Activated CD8-positive, alpha-beta memory T cell treated with anti-CD3 and anti-CD28 coated beads, Interleukin-2, amount 50 U/mL, for 1 hour (primary cell): Measurements from ENCODE around the gene SGTA.

Source experiments
- DNase-seq: peaks from one replicate; pipeline ENCODE4 v3.0.0-alpha.2; 2020; ENCODE audit errors: extremely low read depth

The SGTA gene

DNA sequence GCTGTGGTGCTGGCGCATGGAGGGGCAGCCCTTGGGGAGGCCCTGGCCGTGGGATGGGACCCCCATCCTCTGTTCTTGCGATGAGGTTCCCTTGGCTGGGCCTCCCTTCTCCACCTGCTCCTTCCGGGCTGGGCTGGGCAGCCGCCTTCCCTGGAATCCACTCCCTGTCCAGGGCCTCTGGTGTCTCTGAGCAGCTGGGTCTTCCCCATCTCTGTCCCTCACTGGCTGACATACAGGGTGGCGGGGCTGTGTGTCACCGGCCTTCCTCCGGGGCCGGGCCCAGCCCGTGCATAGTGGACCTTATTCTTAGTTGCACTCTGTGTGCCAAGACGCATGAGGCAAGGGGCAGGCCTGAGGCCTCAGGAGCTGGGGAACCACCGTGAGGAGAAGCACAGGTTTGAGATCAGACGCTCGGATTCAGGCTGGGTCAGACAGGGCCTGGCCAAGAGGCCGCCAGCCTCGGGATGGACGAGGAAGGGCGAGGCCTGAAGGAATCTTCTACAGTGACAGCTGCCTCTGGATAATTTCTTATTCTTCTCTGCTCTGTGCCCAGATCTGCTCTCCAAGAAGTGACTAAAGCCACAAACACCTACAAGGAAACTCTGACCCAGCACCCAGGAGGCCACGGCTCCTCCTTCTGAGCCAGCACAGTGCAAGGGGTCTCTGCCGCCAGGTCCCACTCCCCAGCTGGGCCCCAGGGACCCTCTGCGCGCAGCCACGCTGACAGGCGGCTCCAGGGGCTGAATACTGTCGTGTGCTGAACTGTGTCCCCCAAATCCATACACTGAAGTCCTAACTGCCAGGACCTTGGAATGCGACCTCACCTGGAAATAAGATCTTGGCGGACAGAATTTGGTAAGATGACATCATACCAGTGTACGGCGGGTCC, 11.0 kb downstream of the SGTA start:
- DNase-seq: no peak

DNA sequence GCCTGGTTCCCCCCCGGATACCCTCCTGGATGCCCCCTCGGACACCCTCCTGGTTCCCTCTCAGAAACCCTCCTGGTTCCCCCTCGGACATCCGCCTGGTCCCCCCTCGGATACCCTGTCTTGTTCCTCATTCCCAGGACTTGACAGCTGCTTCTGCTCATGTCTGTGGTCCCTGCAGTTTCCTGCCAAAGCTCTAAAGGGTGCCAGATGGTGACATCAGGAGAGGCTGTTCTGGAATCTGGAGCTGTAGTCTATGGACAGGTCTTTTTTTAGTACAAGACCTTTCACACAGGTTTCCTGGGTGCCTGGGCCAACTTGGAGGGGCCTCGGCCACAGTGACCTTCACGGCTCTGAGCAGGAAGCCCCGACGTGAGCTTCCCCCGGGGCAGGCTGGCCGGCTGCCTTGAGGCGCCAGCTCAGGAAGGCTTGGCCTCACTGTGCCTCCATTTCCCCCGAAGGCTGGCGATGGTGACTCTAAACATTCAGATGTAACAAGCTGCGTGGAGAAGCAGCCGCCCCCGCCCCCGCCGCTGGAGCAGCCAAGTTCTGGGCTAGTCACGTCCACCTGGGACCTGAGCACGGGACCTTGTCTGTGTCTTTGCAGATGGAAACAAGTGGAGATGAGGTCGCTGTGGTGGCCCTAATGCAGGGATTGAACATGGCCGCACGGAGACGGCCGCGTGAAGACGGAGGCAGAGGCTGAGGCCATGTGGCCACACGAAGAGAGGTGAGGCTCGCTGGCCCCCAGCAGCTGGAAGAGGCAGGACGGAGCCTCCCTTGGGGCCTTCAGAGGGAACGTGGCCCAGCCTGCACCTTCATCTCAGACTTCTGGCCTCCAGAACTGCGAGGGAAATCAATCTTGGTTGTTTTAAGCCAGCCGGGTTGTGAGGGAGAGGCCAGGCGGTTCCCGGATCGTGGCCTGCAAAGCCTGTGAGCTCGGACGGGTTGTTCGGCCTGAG, 12.7 kb downstream of the SGTA start:
- DNase-seq: no peak

DNA sequence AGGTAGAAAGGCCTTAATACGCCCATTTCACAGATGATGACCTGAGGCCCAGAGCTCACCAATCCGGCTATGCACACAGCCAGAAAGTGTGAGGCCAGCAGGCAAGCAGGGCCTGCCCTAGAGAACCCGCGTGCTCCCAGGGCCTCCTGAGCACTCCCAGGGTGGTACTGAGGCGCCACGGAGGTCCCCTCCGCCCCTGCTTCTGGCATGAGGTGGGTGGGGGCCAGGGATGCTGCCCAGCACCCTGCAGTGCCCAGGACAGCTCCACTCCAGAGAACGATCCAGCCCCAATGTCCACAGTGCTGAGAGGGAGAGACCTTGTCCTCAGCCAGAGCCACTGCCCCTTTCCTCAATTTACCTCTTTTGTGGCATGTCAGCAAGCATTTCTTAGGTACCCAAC, 13.9 kb downstream of the SGTA start:
- no peak for DNase-seq

DNA sequence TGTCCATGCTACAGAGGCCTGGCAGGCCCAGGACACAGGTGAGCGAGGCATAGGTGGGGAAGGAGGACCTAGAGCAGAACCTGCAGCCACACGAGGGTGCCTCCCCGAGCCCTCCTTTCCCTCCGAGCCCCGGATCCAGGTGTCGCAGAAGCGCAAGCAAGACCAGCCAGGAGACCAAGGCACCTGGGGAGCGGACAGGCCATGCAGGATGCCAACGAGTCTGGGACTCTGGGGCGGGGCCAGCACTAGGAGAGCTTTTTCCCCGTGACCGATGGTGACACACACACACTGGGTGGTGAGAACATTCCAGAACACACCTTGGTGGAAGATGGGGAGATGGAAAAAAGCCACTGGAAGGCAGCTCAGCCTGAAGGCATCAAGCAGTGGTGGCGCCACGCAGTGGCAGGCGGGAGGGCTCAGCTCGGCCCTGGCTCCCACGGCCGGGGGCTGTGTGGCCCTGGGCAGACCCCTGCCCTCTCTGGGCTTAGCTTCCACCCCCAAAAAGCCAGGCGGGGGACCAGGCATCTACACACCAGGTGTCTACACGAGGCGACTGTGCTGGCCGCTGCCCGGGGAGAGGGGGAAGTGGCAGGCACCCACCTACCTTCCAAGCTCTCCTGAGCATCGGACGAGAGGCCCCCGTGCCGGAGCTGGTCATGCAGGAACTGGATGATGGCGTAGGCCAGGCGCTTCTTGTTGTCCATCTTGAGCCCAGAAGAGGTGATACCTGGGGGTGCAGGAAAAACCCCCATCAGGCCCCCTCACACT, 14.5 kb downstream of the SGTA start:
- DNase-seq: no peak

DNA sequence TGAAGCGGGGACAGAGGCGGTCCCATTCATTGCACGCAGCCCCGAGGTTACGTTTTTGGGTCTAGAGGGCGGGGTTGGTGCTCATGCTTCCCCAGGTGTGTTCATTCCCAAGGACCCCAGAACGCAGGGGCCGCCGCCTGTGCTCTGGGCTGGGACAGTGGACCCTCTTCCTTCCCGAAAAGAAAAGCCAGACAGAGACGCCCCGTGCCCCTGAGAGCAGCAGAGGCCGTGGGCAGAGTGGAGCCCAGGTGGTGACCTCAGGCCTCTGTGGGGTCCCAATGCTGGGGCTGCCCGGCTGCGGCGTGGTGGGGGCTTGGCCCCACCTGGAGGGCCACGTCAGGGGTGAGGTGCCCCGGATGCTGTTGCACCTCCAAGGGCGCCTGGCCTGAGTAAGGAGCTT, 15.4 kb downstream of the SGTA start:
- DNase-seq: no peak

DNA sequence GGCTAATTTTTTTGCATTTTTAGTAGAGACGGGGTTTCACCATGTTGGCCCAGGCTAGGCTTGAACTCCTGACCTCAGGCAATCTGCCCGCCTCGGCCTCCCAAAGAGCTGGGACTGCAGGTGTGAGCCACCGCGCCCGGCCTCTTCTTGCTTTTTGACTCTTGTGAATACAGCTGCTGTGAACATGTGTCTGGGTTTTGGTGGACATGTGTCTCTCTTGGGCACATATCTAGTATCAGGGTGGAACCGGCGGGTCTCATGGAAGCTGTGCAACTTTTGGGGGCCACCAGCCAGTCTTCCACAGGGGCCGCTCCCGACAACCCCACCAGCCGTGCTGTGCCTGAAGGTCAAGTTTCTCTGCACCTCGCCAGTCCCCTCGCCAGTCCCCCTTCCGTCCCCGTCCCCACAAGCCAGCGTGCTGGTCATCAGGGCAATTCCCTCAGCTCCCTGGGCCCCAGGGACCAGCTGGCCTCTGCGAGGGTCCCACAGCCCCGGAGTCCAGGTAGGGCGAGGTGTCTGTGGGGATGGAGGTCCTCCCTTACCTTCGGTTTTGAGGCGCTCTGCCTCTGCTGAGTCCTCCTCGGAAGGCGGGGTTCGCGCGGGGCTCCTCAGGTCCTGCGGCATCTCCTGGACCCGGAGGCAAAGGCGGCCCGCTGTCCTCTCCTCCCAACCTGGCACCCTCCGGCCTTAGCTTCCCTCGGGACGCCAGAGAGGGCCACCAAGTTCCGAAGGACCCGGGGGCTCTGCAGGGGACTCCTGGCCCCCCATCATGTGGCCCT, 16.3 kb downstream of the SGTA start:
- no peak for DNase-seq

DNA sequence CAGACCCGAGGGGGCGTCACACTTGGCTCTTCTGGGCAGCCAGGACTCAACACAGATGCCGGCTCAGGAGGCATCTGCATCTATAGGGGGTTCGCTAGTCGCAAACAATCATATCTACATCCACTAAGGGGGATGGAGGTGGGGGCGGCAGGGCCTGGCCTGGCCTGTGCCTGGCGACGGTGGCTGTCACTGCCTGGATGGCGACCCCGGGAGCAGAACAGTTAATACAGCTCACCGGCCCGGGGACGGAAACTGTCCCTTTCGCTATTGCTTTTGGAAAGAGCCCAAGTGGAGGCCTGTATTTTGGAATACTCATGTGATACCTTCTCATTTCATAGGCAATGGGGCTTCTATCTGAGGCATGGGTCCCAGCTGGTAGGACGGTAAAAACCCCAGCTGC, 17.7 kb downstream of the SGTA start:
- no peak for DNase-seq

DNA sequence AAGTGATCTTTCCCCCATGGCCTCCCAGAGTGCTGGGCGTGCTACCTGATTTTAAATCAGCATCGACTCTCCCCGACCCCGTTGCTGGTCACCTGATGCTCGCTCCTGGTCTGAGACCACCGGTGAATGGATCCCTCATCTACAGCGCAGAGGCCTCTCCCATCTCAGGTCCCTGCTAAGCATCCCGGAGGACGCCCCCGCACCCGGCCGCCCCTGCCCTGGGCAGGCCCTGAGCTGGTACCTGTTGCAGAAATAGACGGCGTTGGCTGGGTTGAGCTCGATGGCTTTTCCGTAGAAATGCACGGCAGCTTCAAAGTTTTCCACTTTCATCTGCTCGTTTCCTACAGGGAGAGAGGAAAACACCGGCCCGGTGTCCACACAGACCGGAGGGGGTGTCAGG, 18.1 kb downstream of the SGTA start:
- no peak for DNase-seq

GRCh38 chr19:2763687-2764086, 19.4 kb downstream of the SGTA start:
- DNase-seq: no peak

DNA sequence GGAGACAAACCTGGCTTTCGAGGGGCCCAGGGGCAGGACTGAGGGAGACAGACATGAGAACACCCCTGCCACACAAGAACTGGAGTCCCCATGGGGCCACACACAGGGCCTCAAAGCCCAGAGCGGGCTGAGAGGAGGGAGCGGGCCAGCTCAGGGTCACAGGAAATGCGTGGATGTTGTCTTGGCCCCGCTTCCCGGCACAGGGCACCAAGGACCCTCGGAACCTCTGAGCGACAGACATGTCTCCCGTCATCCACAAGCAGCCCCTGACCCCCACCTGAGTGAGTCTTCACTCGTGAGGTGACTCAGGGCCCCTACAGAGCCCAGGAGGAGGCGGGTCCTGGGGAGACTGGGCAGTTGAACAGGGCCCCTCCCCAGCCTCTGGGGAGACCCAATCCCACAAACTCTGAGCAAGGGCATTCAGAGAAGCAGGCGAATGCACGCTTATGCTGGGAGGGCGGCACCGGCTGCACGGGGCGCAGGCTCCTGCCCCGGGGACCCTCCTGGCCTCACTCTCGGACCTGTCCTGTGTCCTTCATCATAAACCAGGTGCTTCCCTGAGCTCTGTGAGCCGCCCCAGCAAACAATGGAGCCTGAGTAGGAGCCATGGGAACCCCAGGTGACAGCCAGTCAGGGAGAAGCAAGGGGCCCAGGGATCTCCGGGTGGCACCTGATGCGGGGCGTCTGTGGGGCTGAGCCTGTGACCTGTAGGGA, 20.1 kb downstream of the SGTA start:
- no peak for DNase-seq

DNA sequence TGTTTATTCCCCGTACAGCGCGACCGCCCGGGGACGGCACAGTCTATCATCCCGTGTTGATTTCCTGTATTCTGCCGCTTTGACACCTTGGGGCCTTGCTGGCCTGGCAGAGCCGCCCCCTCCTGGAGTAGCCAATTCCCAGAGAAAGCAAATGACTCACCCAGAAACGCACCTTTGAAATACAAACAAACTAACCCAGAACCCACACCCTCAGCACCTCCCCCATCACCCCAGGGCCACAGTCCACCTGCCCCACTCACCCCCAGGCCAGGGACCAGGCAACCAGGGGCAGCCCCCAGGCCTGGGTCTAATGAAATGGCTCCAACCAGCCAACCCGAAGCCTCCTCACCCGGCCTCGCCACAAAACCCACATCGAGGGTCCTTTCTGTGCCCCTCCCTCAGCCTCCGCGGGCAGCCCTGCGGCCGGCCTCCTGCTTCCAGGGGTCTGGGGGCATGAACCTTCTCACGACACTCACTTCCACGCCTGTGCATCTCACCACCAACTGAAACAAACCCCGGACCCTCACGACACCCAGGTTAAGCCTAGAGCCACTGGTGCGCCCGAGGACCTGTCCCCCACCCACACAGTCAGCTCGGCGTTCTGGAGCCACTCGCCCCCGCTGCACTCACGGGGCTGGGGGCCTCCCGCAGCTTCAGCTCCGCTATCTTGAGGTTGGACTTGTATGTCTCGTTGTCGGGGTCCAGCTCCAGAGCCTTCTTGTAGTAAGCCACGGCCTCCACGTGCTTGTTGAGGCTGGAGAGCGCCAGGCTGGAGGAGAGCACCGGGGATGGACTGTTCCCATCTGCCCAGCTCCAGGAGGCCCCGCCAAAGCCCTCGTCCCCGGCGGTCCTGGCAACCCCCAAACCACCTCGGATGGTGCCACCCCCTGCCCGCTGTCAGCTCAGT, 20.9 kb downstream of the SGTA start:
- no peak for DNase-seq

GRCh38 chr19:2761309-2761677, 21.8 kb downstream of the SGTA start:
- no peak for DNase-seq

DNA sequence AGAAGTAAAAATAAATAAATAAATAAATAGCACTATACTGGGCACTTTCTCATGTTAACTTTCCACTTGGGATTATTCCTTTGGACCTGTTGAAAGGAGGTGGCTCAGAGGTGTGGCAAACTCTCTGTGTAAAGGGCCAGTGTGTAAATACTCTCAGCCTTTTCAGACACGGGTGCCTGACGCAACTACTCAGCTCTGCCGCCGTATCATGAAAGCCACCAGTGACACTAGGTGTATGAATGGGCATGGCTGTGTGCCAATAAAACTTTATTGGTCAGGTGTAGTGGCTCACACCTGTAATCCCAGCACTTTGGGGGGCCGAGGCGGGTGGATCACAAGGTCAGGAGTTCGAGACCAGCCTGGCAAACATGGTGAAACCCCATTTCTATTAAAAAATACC, 23.1 kb downstream of the SGTA start:
- DNase-seq: no peak

DNA sequence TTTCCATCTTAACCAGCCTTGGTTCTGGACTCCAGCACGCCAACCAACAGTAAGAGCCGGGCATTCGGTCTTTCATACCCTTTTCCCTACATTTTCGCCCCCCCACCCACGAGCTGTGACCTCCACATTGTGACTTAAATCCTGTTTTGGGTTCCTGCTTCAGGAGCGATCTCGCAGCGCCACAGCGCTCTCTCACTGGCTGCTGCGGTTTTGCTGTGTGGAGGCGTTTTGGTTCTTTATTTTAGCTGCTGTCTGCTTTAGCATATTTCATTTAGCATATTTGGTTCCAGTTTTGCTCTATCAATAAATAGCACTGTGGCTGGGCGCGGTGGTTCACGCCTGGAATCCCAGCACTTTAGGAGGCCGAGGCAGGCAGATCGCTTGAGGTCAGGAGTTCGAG, 23.7 kb downstream of the SGTA start:
- DNase-seq: no peak

- DNase-seq: no peak
These were observed 24.3 kb downstream of the SGTA start for GRCh38 chr19:2758601-2759313.

DNA sequence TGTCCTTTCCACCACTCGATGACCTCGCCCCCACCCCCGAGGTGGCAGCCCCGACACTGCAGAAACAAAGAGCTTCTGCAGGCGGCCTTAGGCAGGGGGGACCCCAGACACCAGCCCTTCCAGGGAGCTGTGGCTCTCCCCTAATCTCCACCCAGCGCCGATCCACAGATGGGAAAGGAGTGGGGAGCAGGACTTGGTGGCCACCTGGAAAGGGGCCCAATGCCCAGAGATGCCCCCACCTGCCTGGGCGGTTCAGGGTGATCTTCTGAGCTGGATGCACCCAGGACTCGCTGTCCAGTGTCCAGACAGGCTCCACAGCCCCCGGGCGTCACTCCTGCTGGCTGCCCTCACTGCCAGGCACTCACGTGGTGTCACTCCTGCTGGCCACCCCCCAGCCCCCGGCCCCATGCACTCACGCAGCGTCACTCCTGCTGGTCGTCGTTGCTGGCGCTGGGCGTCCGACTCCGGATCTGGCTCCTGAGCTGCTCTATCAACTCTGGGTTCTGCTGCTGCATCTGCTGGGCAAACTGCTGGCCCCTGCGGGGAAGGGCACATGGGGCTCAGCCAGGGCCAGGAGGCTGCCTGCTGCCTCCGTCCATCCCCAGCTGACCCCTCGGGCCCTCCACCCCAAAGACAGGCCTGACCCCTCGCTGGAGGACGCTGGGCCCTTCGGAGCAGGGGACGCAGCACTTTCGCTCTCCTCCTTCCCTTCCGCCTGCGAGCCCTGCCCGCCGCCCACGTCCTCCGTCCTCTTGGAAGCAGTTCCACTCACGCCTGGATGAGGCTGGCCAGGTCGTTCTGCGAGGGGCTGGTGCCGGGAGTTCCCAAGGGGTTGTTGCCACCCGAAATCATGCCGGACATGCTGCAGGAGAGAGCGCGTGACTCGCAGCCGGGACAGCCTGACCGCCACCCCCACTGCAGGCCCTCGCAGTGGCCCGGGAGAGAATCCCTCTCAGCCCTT, 25.9 kb downstream of the SGTA start:
- DNase-seq: no peak

DNA sequence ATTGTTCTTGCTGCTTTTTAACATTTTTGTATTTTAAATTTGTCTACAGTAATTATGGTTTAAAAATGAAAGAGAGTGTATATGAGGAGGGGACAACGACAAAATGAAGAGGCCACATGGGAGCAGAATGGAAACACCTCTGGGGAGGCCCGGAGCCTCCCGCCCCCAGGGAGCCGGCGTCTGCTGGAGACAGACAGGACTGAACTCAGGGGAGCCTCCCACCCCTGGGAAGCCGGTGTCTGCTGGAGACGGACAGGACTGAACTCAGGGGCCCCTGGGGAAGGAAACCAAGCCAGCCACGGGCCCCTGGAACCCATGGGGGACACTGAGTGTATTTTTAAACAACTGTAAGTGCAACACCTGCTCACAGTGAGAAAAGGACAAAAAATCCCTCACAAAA, 26.6 kb downstream of the SGTA start:
- DNase-seq: no peak

DNA sequence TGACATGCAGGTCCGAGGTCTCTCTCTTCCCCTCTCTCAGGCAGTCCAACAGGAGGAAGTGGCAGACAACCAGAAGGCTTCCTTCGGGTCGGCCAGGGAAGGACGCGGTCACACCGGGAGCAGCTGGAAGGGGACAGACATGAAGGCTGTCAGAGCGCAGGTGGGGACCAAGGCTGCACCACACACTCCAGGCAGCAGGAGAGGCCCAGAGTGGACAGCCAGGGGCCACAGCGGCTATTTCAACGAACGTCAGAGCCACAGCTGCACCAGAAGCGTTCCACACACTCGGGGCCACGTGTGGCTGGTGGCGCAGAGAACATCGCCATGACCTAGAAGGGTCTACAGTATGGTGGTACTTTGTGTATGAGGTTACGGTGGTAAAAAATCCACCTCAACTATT, 27.3 kb downstream of the SGTA start:
- no peak for DNase-seq
